ENCODE results near the gene ABCA13.

ABCA13 gene

GRCh38 chr7:48671656-48672055 lies 500.4 kb downstream of the ABCA13 start:
- no CpG with 5 or more reads among the region's 1 CpG for WGBS, 2 experiments
- Histone ChIP-seq H3K36me3 (ENCODE audit: control insufficient read depth, insufficient read depth, low read length) (no peaks in the 10 kb centered on the region), H3K27ac (ENCODE audit: insufficient read depth, low read depth, low read length, poor library complexity, severe bottlenecking) (no peak overlapping the region), H3K27me3 (ENCODE audit: control insufficient read depth, insufficient read depth, low read length, poor library complexity, severe bottlenecking) (no peaks in the 10 kb centered on the region), H3K4me1 (ENCODE audit: control insufficient read depth, insufficient read depth, low read length) (no peaks in the 10 kb centered on the region), H3K4me3 (ENCODE audit: insufficient read depth, low read depth, low read length) (no peak overlapping the region), H3K9me3 (ENCODE audit: control insufficient read depth, low read length) (no peaks in the 10 kb centered on the region)

GRCh38 chr7:48681006-48681405 lies 509.7 kb downstream of the ABCA13 start:
- H3K27ac ChIP-seq (ENCODE audit: insufficient read depth, low read depth, low read length, poor library complexity, severe bottlenecking), result no peak overlapping the region
- WGBS, 2 experiments, result 88 to 97% methylated on average over 2 of the region's 2 CpGs
- no peak overlapping the region for H3K4me3 ChIP-seq (ENCODE audit: insufficient read depth, low read depth, low read length)
- no peaks in the 10 kb centered on the region for H3K9me3 ChIP-seq (ENCODE audit: control insufficient read depth, low read length)
- no peaks in the 10 kb centered on the region for H3K27me3 ChIP-seq (ENCODE audit: control insufficient read depth, insufficient read depth, low read length, poor library complexity, severe bottlenecking)
- no peaks in the 10 kb centered on the region for H3K4me1 ChIP-seq (ENCODE audit: control insufficient read depth, insufficient read depth, low read length)
- no peaks in the 10 kb centered on the region for H3K36me3 ChIP-seq (ENCODE audit: control insufficient read depth, insufficient read depth, low read length)

- Histone ChIP-seq H3K4me3 (ENCODE audit: insufficient read depth, low read depth, low read length) (no peak overlapping the region), H3K36me3 (ENCODE audit: control insufficient read depth, insufficient read depth, low read length) (no peaks in the 10 kb centered on the region), H3K27ac (ENCODE audit: insufficient read depth, low read depth, low read length, poor library complexity, severe bottlenecking) (no peak overlapping the region), H3K4me1 (ENCODE audit: control insufficient read depth, insufficient read depth, low read length) (no peaks in the 10 kb centered on the region), H3K9me3 (ENCODE audit: control insufficient read depth, low read length) (no peaks in the 10 kb centered on the region), H3K27me3 (ENCODE audit: control insufficient read depth, insufficient read depth, low read length, poor library complexity, severe bottlenecking) (no peaks in the 10 kb centered on the region)
- WGBS, 2 experiments, result 86 to 100% methylated on average over 1 of the region's 1 CpG
Measured at GRCh38 chr7:48691788-48692187, 520.5 kb downstream of the ABCA13 start.
